ENCODE data around the gene PTPRR. TPM values are rescaled to one million over a fixed set of nuclear protein-coding genes. Genes with fewer than 3 reads are reported as not detected.

Gene PTPRR
- total and polyA plus RNA-seq, 2 of the 13 experiments (the other 11 are each of a cell fraction or from before 2014, with no cell fraction given) = not detected

GRCh38 chr12:70590549-70591226 is 329.9 kb downstream of the PTPRR start (continued):
- TF ChIP-seq AKNA (CRISPR knock-in tag; IDR thresholded peaks at IDR 0.05; ENCODE audit: borderline replicate concordance) (no peak), ZNF430 (CRISPR knock-in tag; IDR thresholded peaks at IDR 0.05) (no peak), CEBPZ (IDR thresholded peaks at IDR 0.05; ENCODE audit: low read length) (no peak), SP4 (CRISPR knock-in tag; IDR thresholded peaks at IDR 0.05) (no peak), ZNF143 (CRISPR knock-in tag; IDR thresholded peaks at IDR 0.05) (no peak), AHDC1 (CRISPR knock-in tag; IDR thresholded peaks at IDR 0.05; ENCODE audit: borderline replicate concordance) (no peak)

All from HepG2 (cell line).